Activated gamma-delta T cell treated with anti-CD3 and anti-CD28 coated beads, Interleukin-2, amount 50 U/mL, for 16 hours (primary cell): Measurements from ENCODE around the gene C4orf50.

Experiments
- DNase-seq: peaks from one replicate; pipeline ENCODE4 v3.0.0-alpha.2; 2020; ENCODE audit warnings: low read depth

Gene C4orf50

DNA sequence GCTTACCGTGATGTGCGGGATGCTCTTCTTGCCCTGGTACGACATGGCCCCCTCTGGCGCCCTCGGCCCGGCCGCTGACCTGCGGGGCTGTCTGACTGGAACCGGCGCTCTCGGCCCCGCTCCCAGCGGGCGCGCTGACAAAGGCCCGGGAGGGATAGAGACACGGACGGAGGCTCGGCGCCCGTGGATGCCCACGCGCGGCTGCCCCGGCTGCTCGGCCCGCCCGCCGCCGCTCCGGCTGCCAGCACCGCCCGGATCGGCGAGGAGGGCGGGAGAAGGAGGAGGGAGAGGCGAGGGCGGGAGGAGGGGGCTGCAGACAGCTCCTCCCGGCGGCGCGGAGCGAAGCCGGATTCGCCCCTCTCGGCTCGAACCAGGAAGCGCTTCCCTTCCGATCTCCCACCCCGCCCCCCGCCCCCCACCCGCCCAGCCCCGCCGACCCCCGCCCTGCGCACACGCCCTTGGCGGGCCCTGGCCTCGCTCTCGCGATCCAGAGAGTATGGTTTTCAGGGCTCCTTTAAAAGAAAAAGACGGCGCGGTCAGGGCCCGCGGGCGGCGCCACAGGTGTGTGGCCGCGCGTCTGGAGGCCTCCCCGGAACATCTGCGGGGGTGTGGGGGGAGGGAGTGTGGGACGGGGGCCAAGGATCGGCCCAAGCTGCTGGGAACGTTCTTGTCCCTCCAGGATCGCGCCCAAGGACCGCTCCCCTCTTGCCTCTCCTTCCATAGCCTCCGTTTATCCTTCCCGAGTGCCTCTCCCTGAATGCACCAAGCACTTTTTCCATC lies 129.8 kb downstream of the C4orf50 start:
- DNase-seq = no peak

DNA sequence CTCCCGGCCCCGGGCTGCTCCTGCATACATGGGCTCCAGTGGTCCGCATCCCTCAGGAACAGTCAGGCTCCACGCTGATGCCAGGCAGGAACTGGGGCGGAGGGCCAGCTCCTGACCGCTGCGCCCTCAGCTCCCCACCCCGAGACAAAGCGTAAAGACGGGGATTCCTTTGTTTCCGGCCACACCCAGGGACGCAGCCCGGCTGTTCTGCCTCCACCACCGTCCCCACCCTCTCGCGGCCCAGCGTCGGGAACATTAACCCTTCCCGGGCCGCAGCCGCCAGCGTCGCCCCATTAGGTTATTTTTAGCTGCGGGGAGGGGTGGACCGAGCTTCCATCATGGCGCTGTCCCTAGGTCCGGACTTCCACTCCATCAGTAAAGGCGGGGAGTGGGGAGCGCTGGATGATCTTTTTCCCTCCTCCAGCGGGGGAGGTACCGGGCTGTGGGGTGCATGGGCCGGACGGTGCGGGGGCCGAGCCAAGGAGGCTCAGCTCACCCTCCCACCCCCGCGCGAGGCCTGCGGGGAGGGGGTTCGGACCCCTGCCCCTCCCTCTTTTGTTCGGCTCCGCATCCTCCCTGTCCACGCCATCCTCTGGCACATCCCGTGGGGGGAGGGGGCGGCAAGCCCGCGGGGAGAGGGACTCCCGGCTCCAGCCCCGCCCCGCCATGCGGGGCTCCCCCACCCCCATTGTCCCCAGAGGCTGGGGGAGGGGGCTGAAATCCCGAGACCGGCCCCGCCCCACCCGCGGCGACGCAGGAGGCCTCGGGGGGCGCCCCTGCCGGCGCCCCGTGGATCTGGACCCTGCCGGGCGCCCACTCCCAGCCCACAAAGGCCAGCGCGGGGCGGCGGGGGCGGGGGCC lies 130.6 kb downstream of the C4orf50 start:
- no peak for DNase-seq

DNA sequence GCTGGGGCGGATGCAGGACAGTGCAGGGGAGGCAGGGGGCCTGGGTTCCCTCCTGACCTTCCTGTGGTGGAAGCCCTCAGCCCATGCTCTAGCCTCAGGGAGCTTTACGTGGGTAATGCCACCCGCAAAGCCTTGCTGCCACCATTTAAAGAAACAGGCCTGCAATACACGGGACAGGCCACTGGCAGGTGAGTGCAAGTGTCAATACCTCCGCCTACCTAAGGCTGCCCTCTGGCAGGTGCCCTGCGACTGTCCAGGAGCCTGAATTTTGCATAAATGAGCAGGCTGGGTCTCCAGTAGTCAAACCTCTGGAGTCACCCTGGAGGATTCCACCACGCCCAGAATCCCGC lies 131.2 kb downstream of the C4orf50 start:
- DNase-seq = no peak

DNA sequence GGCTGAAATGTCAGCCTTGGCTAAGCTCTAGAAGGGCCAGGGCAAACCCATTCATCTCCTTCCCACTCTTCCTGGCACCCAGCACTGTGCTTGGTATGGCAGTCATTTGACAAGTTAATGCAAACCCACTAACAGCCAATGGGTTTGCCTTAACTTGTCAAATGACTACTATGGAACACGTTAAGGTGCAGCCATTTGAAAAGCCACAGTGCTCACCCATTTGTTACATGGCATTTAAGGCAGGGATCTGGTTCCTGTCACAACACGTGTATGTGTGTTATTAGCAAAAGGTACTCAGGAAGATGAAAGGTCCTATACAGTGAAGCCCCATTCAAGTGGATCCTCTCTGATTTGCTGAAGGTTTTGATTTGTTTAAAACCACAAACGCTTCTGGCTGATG lies 132.5 kb downstream of the C4orf50 start:
- DNase-seq = no peak

DNA sequence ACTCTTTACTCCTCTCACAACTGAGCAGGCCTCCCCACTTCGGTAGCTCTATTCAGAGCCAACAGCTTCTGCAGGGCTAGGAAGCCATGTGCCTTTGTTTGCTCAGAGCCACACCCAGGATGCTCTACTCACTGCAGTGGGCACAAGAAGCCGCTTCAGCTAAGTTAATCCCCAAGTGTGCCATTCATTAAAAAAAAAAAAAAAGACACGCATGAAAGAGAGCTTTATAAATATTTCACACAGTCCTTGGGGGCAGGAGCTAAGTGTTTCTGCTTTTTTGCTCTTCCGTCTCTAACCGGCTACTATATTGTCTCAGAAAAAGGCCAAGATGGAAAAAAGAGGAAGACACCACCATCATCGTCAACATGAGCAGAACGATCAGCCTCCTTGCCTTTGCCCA lies 133.4 kb downstream of the C4orf50 start:
- no peak for DNase-seq

DNA sequence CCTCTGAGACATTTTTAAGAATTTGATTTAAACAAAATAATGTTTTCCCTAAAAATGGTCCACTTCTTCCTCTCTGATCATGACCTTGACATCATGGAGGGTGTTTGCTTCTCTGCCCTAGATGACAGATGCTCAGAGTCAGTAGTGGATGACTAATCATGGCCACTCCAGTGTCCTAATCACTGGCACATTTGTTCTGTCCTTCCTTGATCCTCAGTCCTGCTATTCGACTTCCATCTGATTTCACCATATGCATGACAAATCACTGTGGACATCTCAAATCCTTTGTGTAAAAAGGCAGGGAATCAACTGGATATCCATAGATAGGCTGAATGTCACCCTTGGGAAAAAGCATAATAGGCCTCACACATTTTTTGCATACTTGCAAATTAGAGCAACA lies 134.3 kb downstream of the C4orf50 start:
- DNase-seq = no peak

DNA sequence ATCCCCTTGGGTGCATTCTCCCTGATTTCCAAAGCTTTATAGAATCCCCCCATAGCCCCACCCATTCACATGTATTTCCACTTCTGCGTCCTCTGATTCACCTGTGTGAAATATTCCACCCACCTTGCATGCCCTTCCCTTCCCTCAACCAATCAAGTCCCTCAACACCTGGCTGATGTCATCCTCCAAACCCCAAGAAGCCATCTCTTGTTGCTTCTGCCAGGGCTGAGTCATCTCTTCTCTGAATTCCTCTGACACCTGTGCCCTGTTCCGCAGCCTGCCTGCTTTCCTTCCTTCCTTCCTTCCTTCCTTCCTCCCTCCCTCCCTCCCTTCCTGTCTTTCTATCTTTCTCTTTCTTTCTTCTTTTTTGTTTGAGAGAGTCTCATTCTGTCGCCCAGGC lies 135.3 kb downstream of the C4orf50 start:
- no peak for DNase-seq

DNA sequence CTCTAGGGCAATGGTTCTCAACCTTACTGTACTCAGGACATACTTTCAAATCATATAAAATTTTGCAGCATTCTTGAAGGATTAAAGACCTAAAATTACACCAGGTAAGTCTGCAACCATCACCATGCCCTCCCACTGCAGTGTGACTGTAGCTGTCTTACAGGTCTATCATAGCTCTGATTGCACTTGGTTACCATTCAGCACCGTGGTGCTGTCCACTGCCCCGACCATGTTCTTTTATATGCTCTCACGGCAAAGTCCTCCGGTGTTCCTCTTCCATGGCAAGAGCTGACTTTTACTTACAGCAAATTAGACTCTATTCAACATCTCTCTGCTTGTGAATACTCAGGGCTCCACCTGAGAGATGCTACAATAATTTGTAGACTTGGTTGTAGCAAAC lies 136.9 kb downstream of the C4orf50 start:
- no peak for DNase-seq

DNA sequence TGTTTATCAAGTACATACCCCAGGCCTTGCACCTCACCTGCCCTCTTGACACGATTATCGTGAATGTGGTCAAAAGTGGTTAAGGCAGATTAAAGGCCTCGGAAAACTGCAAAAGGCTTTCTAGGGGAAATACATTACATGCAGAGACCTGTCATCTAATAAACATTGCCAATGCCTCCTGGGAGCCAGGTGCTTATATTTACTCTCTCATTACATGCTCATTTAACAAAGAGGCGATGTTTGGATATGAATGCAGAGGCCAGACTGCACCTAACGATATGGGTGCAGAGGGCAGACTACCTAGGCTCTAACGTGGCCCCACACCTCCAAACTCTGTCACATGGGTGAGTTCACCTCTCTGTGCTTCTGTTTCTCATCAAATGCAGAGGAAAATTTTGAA lies 139.9 kb downstream of the C4orf50 start:
- DNase-seq = no peak

DNA sequence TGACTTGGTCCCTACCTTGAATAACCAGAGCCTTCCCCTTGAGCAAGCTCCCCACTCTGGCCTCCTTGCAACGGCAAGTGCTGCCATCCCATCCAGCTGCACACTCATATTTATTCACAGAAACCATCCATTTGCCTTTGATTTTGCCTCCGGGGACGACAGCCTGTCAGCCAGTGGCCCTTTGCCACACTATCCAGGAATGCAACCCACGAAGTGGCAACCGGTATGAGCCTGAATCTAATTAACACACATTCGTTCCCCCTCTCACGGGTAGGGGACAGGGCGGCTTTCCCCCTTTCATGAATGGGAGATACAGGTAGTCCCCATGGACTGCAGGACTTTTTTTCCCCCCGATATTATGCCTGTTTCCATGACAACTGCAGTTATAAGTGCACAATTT lies 140.8 kb downstream of the C4orf50 start:
- no peak for DNase-seq

DNA sequence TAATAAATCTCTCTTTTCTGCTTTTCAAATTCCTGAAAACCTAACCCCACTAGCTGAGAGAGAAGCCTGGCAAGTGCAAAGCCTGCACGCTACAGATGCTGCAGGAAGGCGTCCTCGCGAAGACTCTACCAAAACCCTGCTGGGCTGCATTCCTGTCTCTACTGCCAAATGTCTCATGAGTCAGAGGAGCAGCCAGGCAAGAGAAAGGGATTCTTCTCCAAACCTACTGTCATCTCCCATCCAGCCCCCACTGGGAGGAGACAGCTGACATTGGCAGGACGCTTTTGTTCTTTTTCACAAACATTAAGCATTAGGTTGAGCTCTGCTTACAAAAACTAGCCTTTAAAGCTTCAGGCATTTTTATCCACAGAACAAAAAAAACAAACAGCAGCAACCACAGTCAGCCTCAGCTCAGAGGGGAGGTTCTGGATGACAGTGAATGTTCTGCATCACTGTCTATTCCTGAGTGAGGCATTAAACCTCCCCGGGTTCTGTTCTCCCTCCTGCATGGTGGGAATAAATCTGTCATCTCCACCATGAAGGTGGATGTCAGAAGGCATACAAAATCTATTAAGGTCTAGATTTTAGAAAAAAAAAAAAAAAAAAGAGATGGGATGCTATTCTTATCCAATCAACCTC lies 143.3 kb downstream of the C4orf50 start:
- no peak for DNase-seq

DNA sequence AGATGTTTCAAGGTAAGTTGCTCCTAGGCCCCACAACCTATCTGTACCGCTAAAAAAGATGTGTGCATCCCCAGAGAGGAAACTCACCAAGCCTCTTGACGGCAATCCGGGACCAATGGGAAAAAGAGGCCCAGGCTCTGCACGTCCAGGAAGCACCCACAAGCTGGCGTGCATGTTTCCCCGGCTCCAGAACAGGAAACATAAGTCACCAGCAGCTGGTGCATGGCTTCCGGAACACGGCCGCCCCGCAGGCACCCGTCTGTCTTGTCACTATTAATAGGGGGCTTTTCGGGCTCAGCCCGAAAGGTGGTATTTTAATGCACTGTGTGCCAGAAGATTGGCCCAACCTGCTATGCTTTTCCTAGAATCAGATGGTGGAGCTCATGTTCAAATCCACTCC lies 147.5 kb downstream of the C4orf50 start:
- no peak for DNase-seq

DNA sequence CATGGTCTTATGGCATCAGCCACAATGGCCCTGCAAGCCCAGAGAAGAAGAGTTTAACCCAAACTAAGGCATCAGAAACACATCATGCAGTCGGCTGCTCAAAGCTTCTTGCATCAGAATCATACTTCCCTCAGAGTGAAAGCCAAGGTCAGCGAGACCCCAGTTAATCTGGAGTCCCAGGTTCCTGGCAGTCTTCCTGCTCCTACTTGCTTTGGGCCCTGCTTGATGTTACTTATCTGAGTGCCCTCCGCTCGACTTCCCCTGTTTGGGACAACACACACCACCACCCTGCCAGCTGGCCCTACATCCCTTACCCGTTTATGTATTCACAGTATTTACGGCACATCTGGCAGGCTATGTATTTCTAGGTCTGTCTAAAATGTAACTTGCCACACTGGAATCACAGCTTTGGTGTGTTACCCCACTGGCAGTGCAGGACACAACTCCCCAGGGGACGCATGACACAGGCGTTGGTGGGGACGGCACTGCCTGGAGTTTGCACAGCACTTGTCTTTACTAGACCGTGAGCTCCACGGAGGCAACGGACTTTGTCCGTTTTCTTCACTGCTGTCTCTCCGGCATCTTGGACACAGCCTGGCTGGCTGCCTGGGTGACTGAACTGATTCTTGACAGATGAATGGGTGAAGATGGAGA lies 148.1 kb downstream of the C4orf50 start:
- no peak for DNase-seq

DNA sequence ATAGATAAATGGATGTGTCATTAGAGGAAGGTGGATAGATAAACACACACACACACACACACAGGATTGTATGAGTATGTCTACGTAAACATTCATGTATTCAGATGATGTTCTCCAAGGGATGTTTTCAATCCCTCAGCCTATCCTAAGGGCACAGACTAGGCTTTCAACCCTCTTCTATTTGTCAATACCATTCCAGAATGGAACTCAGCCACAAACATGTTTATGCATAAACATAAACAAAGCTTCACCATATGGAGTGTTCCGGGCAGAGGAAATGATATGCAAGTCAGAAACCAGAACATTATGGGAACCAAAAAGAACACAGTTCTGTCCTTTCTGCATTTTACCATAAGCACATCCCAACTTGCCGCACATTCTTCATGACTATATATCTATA lies 150.4 kb downstream of the C4orf50 start:
- DNase-seq = no peak

DNA sequence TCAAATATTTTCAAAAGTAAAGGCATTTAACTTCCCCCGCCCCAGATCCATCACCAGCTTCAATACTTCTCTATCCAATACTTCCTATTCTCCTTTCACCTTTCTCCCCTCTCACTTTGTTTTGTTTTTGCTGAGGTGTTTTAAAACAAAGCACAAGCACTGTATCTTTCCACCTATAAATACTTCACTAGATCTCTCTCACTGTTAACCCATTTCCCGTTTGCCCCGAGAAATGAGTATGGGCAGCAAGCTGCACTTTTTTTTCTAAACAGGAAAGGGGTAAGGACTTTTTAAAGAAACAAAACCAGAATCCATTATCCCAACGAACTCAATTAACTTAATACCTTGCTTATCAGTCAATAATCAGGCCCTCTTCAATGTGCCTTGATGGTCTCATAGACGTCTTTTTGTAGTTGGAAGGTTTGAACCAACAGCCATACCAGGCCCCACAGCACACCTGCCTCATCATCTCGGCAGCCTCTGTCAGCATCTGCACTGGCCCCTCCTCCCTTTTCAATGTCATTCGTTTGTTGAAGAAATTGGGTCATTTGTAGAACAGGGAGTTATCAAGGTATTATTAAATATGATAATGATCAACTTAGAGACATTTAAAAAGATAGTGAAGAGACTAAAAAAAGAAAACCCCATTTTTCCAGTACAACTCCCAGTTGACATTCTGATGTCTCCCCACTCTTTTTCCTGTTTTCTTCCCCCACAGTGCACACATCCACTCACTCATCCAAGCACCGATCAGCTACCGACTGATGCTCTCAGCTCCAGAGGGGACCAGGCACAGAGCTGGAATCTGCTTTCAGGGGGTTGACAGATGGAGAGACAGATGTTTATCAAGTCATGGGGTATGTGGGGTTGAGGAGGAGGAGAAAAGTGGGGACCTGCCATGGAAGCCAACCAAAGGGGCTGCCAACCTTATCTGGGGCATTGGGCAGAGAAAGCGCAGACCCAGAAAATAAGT lies 151.1 kb downstream of the C4orf50 start:
- DNase-seq = no peak

DNA sequence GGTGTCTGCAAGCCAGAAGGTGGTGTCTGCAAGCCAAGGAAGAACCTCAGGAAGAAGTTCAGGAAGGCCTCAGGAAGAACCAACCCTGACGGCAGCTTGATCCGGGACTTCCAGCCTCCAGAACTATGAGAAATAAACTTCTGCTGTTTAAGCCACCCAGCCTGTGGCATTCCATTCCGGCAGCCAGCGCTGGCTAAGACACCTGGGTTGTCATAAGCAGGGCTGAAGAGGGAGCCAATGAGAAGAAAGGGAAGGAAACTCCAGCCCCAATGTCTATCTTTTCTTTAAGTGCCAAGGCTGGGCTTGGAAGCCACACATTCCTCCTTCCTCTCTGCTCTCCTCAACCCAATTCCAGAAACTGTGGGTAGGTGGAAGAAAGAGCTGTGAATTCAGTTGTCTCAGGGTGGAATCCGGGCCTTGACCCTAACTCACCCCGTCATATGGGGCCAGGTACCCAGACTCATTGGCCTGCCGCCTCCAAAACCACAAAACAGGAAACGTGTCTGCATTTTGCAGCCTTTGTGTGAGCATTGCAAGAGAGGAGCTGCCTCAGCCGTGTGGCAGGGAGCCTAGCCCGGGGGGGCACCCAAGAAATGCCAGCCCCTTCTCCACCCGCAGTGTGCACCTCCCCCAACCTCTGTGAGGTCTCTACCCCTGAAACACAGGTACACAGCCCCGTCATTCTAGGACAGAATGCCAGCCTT lies 152.2 kb downstream of the C4orf50 start:
- no peak for DNase-seq

DNA sequence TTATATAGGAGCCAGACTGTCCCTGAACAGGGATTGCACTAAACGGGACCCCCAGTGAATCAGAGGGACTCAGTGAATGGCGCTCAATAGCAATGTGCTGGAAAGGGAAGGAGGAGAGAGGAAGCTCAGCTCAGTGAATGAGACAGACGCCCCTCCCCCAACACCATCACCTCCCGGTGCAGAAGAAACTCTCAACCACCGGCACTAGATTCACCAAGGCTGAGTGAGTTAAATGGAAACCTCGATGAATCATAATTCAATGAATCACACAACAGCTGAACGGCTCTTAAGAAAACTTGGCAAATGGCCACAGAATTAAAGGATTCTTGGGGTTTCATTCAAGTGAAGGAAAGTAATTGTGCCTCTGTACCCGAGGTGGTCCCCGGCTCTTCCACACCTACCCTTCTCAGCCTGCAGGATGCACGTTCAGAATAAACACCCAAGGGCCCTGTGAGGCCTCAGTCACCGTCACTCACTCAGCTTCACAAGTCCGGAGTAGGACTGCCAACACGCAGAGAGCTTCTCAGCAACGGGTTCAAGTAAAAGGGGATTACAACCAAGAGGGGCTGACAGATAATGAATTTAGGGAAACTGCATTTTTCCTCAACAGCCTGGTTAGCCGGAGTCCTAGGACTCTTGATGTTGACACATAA lies 154.6 kb downstream of the C4orf50 start:
- no peak for DNase-seq

DNA sequence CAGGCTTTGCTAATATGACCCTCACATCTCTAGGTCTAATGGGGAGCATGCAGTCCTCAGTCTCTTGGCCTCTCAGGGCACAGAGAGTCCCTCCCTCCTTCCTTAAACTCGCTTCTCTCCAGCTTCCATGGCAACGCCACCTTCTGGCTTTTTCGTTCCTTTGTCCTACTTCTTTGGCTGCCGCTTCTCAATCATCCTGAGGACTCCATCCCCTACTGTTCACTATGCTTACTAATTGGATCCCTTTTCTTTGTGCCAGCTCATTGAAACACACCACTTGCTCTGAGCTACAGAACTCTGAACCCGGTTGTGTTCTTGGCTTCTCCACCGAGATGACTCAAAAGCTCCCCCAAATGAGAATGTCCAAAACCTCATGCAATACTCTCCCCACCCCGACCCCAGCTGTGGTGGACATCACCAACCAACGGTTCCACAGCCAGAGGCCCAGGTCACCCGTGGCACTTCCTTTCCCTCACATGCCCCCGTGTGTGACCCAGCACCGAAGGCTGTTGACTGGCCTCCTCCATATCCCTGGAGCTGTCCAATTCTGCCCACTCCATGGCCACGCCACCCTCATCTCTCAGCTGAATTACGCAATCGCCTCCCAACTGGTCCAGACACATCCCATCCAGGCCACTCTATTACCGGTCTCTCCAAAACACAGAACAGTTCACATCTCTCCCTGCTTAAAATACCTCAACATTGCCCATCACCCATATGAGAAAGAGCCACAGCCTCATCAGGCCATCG lies 160.0 kb downstream of the C4orf50 start:
- DNase-seq = no peak

DNA sequence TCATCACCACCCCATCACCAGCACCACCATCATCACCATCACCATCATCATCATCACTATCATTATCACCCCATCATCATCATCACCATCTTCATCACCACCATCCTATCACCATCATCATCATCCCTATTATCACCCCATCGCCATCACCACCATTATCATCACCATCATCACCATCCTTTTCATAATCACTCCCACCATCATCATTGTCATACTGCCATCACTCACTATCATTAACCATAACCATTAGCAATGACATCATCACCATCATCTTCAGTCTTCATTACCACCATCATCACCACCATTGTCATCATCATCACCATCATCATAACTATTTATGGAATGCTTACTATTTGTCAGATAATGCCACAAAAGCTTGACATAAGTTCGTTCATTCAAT lies 161.0 kb downstream of the C4orf50 start:
- no peak for DNase-seq
